K562 (cell line): Measurements from ENCODE around the gene MAPK8IP1. TPM values are rescaled to one million over a fixed set of nuclear protein-coding genes. Genes with fewer than 3 reads are reported as not detected.
A peak's percentile ranks its signal among the peaks of the same experiment; 100 is the strongest.

Source experiments
- ARID1B ChIP-seq: fragments of 450-650 bp; IDR thresholded peaks from 2 replicates; pipeline ENCODE4 v1.6.1; 2016; ENCODE audit warnings: antibody characterized with exemption, mild to moderate bottlenecking, inconsistent platforms
- CREM ChIP-seq: IDR thresholded peaks from 2 replicates; pipeline ENCODE4 v1.6.1; 2014; ENCODE audit warnings: antibody characterized with exemption, low read depth
- HNRNPL ChIP-seq: fragments of 200-400 bp; formaldehyde crosslinking; IDR thresholded peaks from 2 replicates; pipeline ENCODE4 v1.6.1; 2017; ENCODE audit warnings: low read depth, mild to moderate bottlenecking, low read length
- IRF1 ChIP-seq: sonication (generic); formaldehyde crosslinking; IDR thresholded peaks from 2 replicates; pipeline ENCODE4 v1.8.0; 2022; ENCODE audit warnings: missing genetic modification reagents, mild to moderate bottlenecking, borderline replicate concordance
- KAT2B ChIP-seq: IDR thresholded peaks from one replicate; pipeline ENCODE4 v1.6.1; 2012; ENCODE audit warnings: low read depth, mild to moderate bottlenecking, control low read depth, inconsistent platforms, low read length, moderate library complexity
- NELFE ChIP-seq: IDR thresholded peaks from 2 replicates; pipeline ENCODE4 v1.6.1; 2011; ENCODE audit warnings: mild to moderate bottlenecking; ENCODE audit not compliant: insufficient read depth, insufficient read length
- U2AF1 ChIP-seq: fragments of 200-400 bp; formaldehyde crosslinking; optimal IDR thresholded peaks from 2 replicates; pipeline ENCODE3; 2017; ENCODE audit warnings: mild to moderate bottlenecking, low read depth, low read length, moderate library complexity
- WHSC1 ChIP-seq: IDR thresholded peaks from one replicate; pipeline ENCODE4 v1.6.1; 2012; ENCODE audit warnings: low read length, control low read depth, inconsistent platforms
- ZBTB17 ChIP-seq: fragments of 450-650 bp; formaldehyde crosslinking; IDR thresholded peaks from 2 replicates; pipeline ENCODE4 v1.4.0; 2020; ENCODE audit warnings: mild to moderate bottlenecking
- ZBTB7A ChIP-seq: IDR thresholded peaks from 2 replicates; pipeline ENCODE4 v1.6.1; 2011; ENCODE audit warnings: low read depth, mild to moderate bottlenecking, low read length, moderate library complexity, borderline replicate concordance; ENCODE audit not compliant: control insufficient read depth
- ZNF232 ChIP-seq: sonication (generic); formaldehyde crosslinking; IDR thresholded peaks from 2 replicates; pipeline ENCODE4 v1.8.0; 2022; ENCODE audit warnings: mild to moderate bottlenecking, missing genetic modification reagents
- ZNF3 ChIP-seq: fragments of 250-450 bp; sonication (Bioruptor Pico); IDR thresholded peaks from 2 replicates; pipeline ENCODE4 v1.5.0; 2021; ENCODE audit warnings: mild to moderate bottlenecking, moderate library complexity
- polyA plus RNA-seq, 8 experiments: library from polyadenylated mRNA; depleted of rRNA in 4 of 8; stranded (reverse) in 5 of 8; unstranded in 3 of 8; fragments of >200 nt; fragmentation: Nextera tagmentation in 2 of 8; fragmentation: Illumina TruSeq in 1 of 8; extraction: Ambion mirVana in 2 of 8; extraction: Trizol in 1 of 8; gene quantifications; 2 replicates each; pipeline versions ENCODE4 v1.2.1 to v1.2.3, GENCODE V29; 2011 to 2014; ENCODE audit warnings: inconsistent platforms in 1 of 8, missing spikeins in 1 of 8
- total RNA-seq, 7 experiments: library from RNA; depleted of rRNA in 6 of 7; stranded (reverse); fragments of >200 nt in 6 of 7; fragmentation: Illumina TruSeq in 2 of 7; extraction: Trizol in 2 of 7; gene quantifications; 2 replicates each; pipeline versions ENCODE4 v1.2.1 to v1.2.3, GENCODE V29; 2011 to 2021; ENCODE audit warnings: low replicate concordance in 1 of 7
- TF ChIP-seq, protein P1 (sequence below): sonication (generic); formaldehyde crosslinking; IDR thresholded peaks from 2 replicates; pipeline ENCODE4 v1.9.0; 2022; ENCODE audit warnings: mild to moderate bottlenecking, missing genetic modification reagents
- TF ChIP-seq, protein P2 (sequence below): sonication (generic); formaldehyde crosslinking; IDR thresholded peaks from 2 replicates; pipeline ENCODE4 v1.8.1; 2023; ENCODE audit warnings: missing genetic modification reagents, mild to moderate bottlenecking, borderline replicate concordance
- TF ChIP-seq, protein P3 (sequence below): sonication (generic); IDR thresholded peaks from 2 replicates; pipeline ENCODE4 v1.6.1; 2016
- TF ChIP-seq, protein P4 (sequence below): fragments of 250-450 bp; sonication (Bioruptor Pico); IDR thresholded peaks from 2 replicates; pipeline ENCODE4 v1.6.1; 2021; ENCODE audit warnings: mild to moderate bottlenecking
- TF ChIP-seq, protein P5 (sequence below), 2 experiments: fragments of 200-800 bp in 1 of 2; sonication (Bioruptor generic) in 1 of 2; sonication (generic) in 1 of 2; formaldehyde crosslinking in 1 of 2; IDR thresholded peaks in 1 of 2; conservative IDR thresholded peaks in 1 of 2; 2 replicates each; pipeline versions ENCODE4 v1.5.0 to v1.6.1; 2016 to 2020; ENCODE audit warnings: missing compliant biosample characterization in 1 of 2, missing genetic modification characterization in 1 of 2, missing genetic modification reagents in 1 of 2

MAPK8IP1 gene
- total and polyA plus RNA-seq, 9 of the 15 experiments (the other 6 are each of a cell fraction or from before 2014, with no cell fraction given) = 0.13 to 6.9 (median 2.5) TPM

DNA sequence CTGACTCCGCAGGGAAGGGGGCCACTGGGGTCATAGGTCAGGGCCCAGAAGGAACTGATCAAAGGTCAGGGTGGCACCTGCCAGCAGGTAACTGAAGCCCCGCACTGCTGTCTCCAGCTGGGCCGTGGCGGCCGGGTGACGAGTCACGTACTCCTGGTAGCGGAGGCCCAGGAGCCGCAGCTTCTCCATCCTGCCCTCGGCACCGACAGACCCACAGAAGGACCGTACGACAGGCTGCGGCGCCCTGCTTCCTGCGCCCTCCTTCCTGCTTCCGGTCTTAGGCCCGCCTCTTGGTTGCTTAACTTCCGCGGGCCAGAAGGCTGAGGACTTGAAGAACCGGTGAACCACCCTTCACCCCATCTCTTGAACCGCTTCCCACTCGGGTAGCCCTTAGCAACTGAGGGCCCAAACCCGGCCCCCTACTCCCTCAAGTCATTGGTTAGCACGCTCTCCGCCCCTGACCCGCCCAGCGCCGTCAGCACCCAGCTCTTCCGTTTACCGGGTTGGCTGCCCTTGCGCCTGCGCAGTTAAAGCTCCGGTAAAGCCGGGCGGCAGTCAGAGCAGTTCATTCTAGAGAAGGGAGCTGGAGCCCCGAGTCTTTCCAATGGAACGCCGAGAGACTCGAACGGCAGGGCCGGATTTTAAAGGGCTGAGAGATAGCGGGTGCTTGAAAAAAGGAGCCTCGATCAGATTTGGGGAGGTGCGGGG lies 32.3 kb downstream of the MAPK8IP1 start, which contains the start of gene PEX16 (continued):
- TF ChIP-seq HNRNPL (no peak), NELFE (no peak), IRF1 (CRISPR knock-in tag) (no peak), ZNF3 (CRISPR knock-in tag) (no peak), ZBTB17 (peak; percentile 100), CREM (no peak), ZNF232 (no peak), KAT2B (no peak), ZBTB7A (0 out of 2 replicates have a peak, but pooled peaks have one; percentile 36), U2AF1 (no peak), ARID1B (no peak), WHSC1 (no peak)
- TF ChIP-seq, protein P1, sequence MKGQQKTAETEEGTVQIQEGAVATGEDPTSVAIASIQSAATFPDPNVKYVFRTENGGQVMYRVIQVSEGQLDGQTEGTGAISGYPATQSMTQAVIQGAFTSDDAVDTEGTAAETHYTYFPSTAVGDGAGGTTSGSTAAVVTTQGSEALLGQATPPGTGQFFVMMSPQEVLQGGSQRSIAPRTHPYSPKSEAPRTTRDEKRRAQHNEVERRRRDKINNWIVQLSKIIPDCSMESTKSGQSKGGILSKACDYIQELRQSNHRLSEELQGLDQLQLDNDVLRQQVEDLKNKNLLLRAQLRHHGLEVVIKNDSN (CRISPR knock-in tag) = no peak
- TF ChIP-seq, protein P2, sequence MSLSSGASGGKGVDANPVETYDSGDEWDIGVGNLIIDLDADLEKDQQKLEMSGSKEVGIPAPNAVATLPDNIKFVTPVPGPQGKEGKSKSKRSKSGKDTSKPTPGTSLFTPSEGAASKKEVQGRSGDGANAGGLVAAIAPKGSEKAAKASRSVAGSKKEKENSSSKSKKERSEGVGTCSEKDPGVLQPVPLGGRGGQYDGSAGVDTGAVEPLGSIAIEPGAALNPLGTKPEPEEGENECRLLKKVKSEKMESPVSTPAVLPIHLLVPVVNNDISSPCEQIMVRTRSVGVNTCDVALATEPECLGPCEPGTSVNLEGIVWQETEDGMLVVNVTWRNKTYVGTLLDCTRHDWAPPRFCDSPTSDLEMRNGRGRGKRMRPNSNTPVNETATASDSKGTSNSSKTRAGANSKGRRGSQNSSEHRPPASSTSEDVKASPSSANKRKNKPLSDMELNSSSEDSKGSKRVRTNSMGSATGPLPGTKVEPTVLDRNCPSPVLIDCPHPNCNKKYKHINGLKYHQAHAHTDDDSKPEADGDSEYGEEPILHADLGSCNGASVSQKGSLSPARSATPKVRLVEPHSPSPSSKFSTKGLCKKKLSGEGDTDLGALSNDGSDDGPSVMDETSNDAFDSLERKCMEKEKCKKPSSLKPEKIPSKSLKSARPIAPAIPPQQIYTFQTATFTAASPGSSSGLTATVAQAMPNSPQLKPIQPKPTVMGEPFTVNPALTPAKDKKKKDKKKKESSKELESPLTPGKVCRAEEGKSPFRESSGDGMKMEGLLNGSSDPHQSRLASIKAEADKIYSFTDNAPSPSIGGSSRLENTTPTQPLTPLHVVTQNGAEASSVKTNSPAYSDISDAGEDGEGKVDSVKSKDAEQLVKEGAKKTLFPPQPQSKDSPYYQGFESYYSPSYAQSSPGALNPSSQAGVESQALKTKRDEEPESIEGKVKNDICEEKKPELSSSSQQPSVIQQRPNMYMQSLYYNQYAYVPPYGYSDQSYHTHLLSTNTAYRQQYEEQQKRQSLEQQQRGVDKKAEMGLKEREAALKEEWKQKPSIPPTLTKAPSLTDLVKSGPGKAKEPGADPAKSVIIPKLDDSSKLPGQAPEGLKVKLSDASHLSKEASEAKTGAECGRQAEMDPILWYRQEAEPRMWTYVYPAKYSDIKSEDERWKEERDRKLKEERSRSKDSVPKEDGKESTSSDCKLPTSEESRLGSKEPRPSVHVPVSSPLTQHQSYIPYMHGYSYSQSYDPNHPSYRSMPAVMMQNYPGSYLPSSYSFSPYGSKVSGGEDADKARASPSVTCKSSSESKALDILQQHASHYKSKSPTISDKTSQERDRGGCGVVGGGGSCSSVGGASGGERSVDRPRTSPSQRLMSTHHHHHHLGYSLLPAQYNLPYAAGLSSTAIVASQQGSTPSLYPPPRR (CRISPR knock-in tag) = no peak
- TF ChIP-seq, protein P3, sequence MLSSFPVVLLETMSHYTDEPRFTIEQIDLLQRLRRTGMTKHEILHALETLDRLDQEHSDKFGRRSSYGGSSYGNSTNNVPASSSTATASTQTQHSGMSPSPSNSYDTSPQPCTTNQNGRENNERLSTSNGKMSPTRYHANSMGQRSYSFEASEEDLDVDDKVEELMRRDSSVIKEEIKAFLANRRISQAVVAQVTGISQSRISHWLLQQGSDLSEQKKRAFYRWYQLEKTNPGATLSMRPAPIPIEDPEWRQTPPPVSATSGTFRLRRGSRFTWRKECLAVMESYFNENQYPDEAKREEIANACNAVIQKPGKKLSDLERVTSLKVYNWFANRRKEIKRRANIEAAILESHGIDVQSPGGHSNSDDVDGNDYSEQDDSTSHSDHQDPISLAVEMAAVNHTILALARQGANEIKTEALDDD = no peak
- TF ChIP-seq, protein P4, sequence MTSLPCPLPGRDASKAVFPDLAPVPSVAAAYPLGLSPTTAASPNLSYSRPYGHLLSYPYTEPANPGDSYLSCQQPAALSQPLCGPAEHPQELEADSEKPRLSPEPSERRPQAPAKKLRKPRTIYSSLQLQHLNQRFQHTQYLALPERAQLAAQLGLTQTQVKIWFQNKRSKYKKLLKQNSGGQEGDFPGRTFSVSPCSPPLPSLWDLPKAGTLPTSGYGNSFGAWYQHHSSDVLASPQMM = no peak
- TF ChIP-seq, protein P5, sequence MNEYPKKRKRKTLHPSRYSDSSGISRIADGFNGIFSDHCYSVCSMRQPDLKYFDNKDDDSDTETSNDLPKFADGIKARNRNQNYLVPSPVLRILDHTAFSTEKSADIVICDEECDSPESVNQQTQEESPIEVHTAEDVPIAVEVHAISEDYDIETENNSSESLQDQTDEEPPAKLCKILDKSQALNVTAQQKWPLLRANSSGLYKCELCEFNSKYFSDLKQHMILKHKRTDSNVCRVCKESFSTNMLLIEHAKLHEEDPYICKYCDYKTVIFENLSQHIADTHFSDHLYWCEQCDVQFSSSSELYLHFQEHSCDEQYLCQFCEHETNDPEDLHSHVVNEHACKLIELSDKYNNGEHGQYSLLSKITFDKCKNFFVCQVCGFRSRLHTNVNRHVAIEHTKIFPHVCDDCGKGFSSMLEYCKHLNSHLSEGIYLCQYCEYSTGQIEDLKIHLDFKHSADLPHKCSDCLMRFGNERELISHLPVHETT (CRISPR knock-in tag; conservative IDR thresholded peaks at IDR 0.05 in 1 of 2, IDR thresholded peaks at IDR 0.05 in 1 of 2) = peak in 1 of 2 experiments; percentile 98; a peak in 2 of 4 replicates
